Large intestine (tissue), 3 donors: ENCODE data around the gene SIK2. TPM values are rescaled to one million over a fixed set of nuclear protein-coding genes. Genes with fewer than 3 reads are reported as not detected.
A peak's percentile ranks its signal among the peaks of the same experiment; 100 is the strongest.
"Not testable (repeated sequence)": the region's sequence is repeated elsewhere in the genome, so short reads cannot be mapped to it uniquely, and the experiment has no call there.

ENCODE experiments used
- DNase-seq, 2 donors: peaks; one replicate each; pipeline versions ENCODE4 v3.0.0 to v3.0.0-alpha.2; 2013
- H3K27ac ChIP-seq: one replicate; pipeline ENCODE4 v1.5.1; 2013; ENCODE audit warnings: low read length
- H3K27me3 ChIP-seq: 2 replicates; pipeline ENCODE4 v1.6.1; 2013; ENCODE audit warnings: low read length; ENCODE audit not compliant: control insufficient read depth, insufficient read depth
- H3K36me3 ChIP-seq: 2 replicates; pipeline ENCODE4 v1.6.1; 2013; ENCODE audit warnings: low read length; ENCODE audit not compliant: control insufficient read depth, insufficient read depth
- H3K4me1 ChIP-seq: one replicate; pipeline ENCODE4 v1.6.1; 2013; ENCODE audit warnings: low read length; ENCODE audit not compliant: control insufficient read depth, insufficient read depth
- H3K4me3 ChIP-seq: one replicate; pipeline ENCODE4 v1.5.1; 2013; ENCODE audit warnings: low read length
- H3K9me3 ChIP-seq: one replicate; pipeline ENCODE4 v1.6.1; 2013; ENCODE audit warnings: mild to moderate bottlenecking, low read depth, low read length, moderate library complexity; ENCODE audit not compliant: control insufficient read depth
- WGBS: methylation state at CpG from one replicate; pipeline ENCODE4 v1.1.5; 2013; ENCODE audit warnings: low lambda C conversion rate; ENCODE audit not compliant: insufficient coverage; 5-methylcytosine and 5-hydroxymethylcytosine counted together
- polyA plus RNA-seq: library from polyadenylated mRNA; unstranded; fragments of 120-200 nt; gene quantifications from one replicate; pipeline ENCODE4 v1.2.1, GENCODE V29; 2013

The SIK2 gene
- polyA plus RNA-seq, 1 donor, result 21.6 TPM

DNA sequence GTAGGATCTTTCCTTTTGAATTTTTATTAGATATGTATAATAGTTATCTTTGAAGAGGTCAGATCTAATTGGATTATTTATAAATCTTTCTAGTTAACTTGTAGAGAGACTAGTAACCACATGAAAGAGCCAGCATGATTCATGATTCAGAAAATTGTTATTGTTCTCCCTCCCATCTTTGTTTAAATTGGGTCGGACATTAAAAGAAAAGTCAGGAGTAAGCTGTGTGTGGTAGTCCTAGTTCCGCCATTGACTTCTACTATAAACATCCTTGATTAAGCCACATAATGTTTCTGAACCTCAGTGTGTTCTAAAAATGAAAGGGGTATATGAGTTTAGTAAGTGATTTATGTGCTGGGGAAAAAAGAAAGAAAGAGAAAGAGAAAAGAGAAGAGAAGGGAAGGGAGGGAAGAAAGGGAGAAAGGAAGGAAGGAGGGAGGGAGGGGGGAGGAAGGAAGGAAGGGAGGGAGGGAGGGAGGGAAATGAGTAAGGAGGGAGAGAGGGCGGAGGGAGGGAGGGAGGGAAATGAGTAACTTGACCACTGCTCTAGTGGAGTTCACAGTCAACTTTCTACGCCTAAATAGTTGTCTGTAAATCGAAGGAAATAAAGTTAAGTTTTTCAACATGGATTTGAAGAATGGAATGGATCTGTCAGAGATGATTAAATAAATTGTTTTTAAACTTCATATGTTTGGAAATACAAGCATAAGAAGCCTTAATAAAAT, 32.9 kb downstream of the SIK2 start:
- H3K4me3 ChIP-seq, result no peak overlapping the region
- H3K36me3 ChIP-seq, result peaks cover 9% of the 10 kb centered on the region
- H3K27me3 ChIP-seq, result no peaks in the 10 kb centered on the region
- DNase-seq, result no peak
- H3K9me3 ChIP-seq, result no peaks in the 10 kb centered on the region
- H3K4me1 ChIP-seq, result peaks cover 33% of the 10 kb centered on the region
- WGBS, result 68% methylated on average over 4 of the region's 5 CpGs
- H3K27ac ChIP-seq, result no peak overlapping the region

GRCh38 chr11:111635706-111636045, 33.4 kb downstream of the SIK2 start:
- peaks cover 29% of the 10 kb centered on the region for H3K4me1 ChIP-seq
- no CpG with 5 or more reads among the region's 1 CpG for WGBS
- peaks cover 9% of the 10 kb centered on the region for H3K36me3 ChIP-seq
- H3K4me3 ChIP-seq, result no peak overlapping the region
- H3K27me3 ChIP-seq, result no peaks in the 10 kb centered on the region
- H3K9me3 ChIP-seq, result no peaks in the 10 kb centered on the region
- DNase-seq, result peak in 1 of 2 donors; percentile 50
- no peak overlapping the region for H3K27ac ChIP-seq

DNA sequence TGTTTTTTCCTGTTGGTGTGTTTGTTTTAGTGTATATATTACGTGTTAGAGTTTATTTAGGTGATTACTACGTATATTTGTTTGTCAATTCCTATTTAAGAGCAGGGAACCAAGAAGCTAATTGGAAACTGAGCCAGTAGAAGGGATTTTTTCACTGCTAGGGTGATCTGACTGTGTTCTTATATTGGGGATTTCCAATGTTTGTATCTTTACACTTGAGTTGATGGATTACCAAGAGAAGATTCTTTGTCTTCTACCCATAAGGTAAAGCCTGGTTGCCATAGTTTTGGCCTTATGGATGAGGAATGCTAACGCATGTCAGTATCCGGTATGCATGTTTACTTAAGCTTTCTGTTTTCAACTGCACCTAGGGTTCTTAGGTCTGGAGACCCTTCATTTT, 35.6 kb downstream of the SIK2 start:
- Histone ChIP-seq H3K4me1 (peaks cover 13% of the 10 kb centered on the region), H3K9me3 (no peaks in the 10 kb centered on the region), H3K27ac (no peak overlapping the region), H3K36me3 (peaks cover 20% of the 10 kb centered on the region), H3K27me3 (no peaks in the 10 kb centered on the region), H3K4me3 (no peak overlapping the region)
- no peak for DNase-seq
- WGBS, result 100% methylated on average over 1 of the region's 4 CpGs

GRCh38 chr11:111639226-111639925, 37.1 kb downstream of the SIK2 start:
- WGBS, result 100% methylated on average over 1 of the region's 1 CpG
- Histone ChIP-seq H3K4me1 (no peaks in the 10 kb centered on the region), H3K27ac (no peak overlapping the region), H3K9me3 (no peaks in the 10 kb centered on the region), H3K27me3 (no peaks in the 10 kb centered on the region), H3K4me3 (no peak overlapping the region), H3K36me3 (peaks cover 20% of the 10 kb centered on the region)
- no peak for DNase-seq

GRCh38 chr11:111641339-111642015, 39.2 kb downstream of the SIK2 start:
- WGBS, result no CpG with 5 or more reads among the region's 2 CpGs
- Histone ChIP-seq H3K4me3 (no peak overlapping the region), H3K27ac (no peak overlapping the region), H3K4me1 (no peaks in the 10 kb centered on the region), H3K36me3 (peaks cover 20% of the 10 kb centered on the region), H3K27me3 (no peaks in the 10 kb centered on the region), H3K9me3 (no peaks in the 10 kb centered on the region)
- no peak for DNase-seq

- no CpG with 5 or more reads among the region's 1 CpG for WGBS
- H3K36me3 ChIP-seq, result peaks cover 20% of the 10 kb centered on the region
- no peaks in the 10 kb centered on the region for H3K27me3 ChIP-seq
- no peaks in the 10 kb centered on the region for H3K9me3 ChIP-seq
- no peak overlapping the region for H3K27ac ChIP-seq
- no peak for DNase-seq
- H3K4me3 ChIP-seq, result no peak overlapping the region
- no peaks in the 10 kb centered on the region for H3K4me1 ChIP-seq
Measured at GRCh38 chr11:111642542-111642941, 40.3 kb downstream of the SIK2 start.

GRCh38 chr11:111644922-111645321, 42.7 kb downstream of the SIK2 start:
- Histone ChIP-seq H3K27ac (no peak overlapping the region), H3K4me1 (no peaks in the 10 kb centered on the region), H3K36me3 (peaks cover 15% of the 10 kb centered on the region), H3K27me3 (no peaks in the 10 kb centered on the region), H3K9me3 (no peaks in the 10 kb centered on the region), H3K4me3 (no peak overlapping the region)
- WGBS, result no CpG with 5 or more reads among the region's 1 CpG
- DNase-seq, result no peak

DNA sequence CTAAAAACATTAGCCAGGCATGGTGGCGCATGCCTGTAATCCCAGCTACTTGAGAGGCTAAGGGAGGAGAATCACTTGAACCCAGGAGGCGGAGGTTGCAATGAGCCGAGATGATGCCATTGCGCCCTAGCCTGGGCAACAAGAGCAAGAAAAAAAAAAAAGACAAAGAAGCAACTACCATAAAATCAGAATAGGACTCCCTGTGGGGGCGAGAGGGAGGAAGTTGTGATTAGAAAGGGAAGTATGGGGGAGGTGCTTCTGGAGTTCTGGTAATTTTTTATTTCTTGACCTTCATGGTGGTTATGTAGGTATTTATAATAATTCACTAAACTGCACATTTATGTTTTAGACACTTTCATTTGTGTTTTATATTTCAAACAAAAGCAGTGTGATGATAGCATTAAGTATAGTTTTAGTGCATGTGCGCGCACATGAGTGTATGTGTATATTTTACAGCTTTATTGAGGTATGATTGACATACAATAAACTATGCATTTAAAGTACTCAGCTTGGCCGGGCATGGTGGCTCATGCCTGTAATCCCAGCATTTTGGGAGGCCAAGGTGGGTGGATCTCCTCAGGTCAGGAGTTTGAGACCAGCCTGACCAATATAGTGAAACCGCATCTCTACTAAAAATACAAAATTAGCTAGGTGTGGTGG, 43.5 kb downstream of the SIK2 start:
- WGBS, result 100% methylated on average over 1 of the region's 9 CpGs
- H3K36me3 ChIP-seq, result peaks cover 13% of the 10 kb centered on the region
- DNase-seq, result no peak
- H3K27me3 ChIP-seq, result no peaks in the 10 kb centered on the region
- no peak overlapping the region for H3K4me3 ChIP-seq
- no peaks in the 10 kb centered on the region for H3K4me1 ChIP-seq
- no peak overlapping the region for H3K27ac ChIP-seq
- H3K9me3 ChIP-seq, result no peaks in the 10 kb centered on the region

GRCh38 chr11:111651336-111651735, 49.1 kb downstream of the SIK2 start:
- not testable (repeated sequence) for H3K4me3 ChIP-seq, H3K27me3 ChIP-seq, H3K4me1 ChIP-seq, H3K27ac ChIP-seq, H3K9me3 ChIP-seq, DNase-seq
- no CpG with 5 or more reads among the region's 5 CpGs for WGBS
- H3K36me3 ChIP-seq, result peaks cover 10% of the 10 kb centered on the region

DNA sequence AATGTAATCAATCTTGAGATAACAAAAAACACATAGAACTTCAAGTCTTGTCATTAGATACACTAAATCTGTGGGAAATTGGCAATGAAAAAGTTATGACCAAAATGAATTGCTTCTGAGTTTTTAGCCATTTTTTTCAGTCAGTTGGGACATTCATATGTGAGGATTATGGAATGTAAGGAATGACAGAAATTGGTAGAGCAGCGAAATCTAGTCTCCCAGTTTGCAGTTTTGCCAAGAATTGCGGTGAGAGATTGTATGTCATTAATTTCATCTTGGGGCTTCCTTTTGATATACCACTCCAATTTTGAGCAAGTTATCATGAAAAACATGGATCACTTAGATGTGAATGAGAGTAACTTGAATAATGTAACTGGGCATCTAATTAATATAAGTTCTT, 49.9 kb downstream of the SIK2 start:
- Histone ChIP-seq H3K9me3 (no peaks in the 10 kb centered on the region), H3K27ac (no peak overlapping the region), H3K36me3 (peaks cover 10% of the 10 kb centered on the region), H3K4me1 (no peaks in the 10 kb centered on the region), H3K4me3 (no peak overlapping the region), H3K27me3 (no peaks in the 10 kb centered on the region)
- DNase-seq, result no peak
- no CpG with 5 or more reads among the region's 2 CpGs for WGBS
